Measurements from ENCODE around the gene SPOCK1.

GRCh38 chr5:137291031-137291430 is 208.1 kb downstream of the SPOCK1 start:
- TF ChIP-seq EZH2 (IDR thresholded peaks at IDR 0.05), result no peak
- TF ChIP-seq POLR2AphosphoS5 (IDR thresholded peaks at IDR 0.05; ENCODE audit: borderline replicate concordance, low read depth, low read length), result no peak
- no peak for TF ChIP-seq FOXP2 (optimal IDR thresholded peaks at IDR 0.05; ENCODE audit: control extremely low read depth, extremely low read length, insufficient read depth)

Measured in SK-N-MC (cell line).